Progenitor cell of endocrine pancreas (in vitro differentiated cells): Measurements from ENCODE around the gene HTR3E. TPM values are rescaled to one million over a fixed set of nuclear protein-coding genes. Genes with fewer than 3 reads are reported as not detected.
A peak's percentile ranks its signal among the peaks of the same experiment; 100 is the strongest.

Experiments
- DNase-seq: peaks from one replicate; pipeline ENCODE4 v3.0.0; 2021; ENCODE audit warnings: low spot score; ENCODE audit not compliant: unreplicated experiment
- H3K27ac Mint-ChIP-seq: 2 replicates; pipeline ENCODE4 v1.8.0; 2021; ENCODE audit warnings: mild to moderate bottlenecking, moderate library complexity, mixed read lengths
- H3K27me3 Mint-ChIP-seq: 2 replicates; pipeline ENCODE4 v1.8.0; 2021; ENCODE audit warnings: mixed read lengths
- H3K36me3 Mint-ChIP-seq: 2 replicates; pipeline ENCODE4 v1.8.0; 2022; ENCODE audit warnings: mixed read lengths; ENCODE audit not compliant: insufficient read depth
- H3K4me1 Mint-ChIP-seq: 2 replicates; pipeline ENCODE4 v1.8.0; 2021; ENCODE audit warnings: low read depth, mixed read lengths
- H3K4me3 Mint-ChIP-seq: 2 replicates; pipeline ENCODE4 v1.8.0; 2021; ENCODE audit warnings: low read depth, mild to moderate bottlenecking, moderate library complexity, mixed read lengths
- H3K9me3 Mint-ChIP-seq: 2 replicates; pipeline ENCODE4 v1.8.0; 2021; ENCODE audit warnings: low read depth, mixed read lengths
- total RNA-seq: library from RNA; stranded (reverse); gene quantifications from 2 replicates; pipeline ENCODE4 v1.2.1, GENCODE V29; 2021
- TF ChIP-seq, protein P1 (sequence below): fragments of 200-600 bp; sonication (generic); IDR thresholded peaks from one replicate; pipeline ENCODE4 v1.5.0; 2021; ENCODE audit warnings: antibody characterized with exemption, mild to moderate bottlenecking; ENCODE audit not compliant: unreplicated experiment

Gene HTR3E
- total RNA-seq, 1 donor from 2014 or later = not detected

DNA sequence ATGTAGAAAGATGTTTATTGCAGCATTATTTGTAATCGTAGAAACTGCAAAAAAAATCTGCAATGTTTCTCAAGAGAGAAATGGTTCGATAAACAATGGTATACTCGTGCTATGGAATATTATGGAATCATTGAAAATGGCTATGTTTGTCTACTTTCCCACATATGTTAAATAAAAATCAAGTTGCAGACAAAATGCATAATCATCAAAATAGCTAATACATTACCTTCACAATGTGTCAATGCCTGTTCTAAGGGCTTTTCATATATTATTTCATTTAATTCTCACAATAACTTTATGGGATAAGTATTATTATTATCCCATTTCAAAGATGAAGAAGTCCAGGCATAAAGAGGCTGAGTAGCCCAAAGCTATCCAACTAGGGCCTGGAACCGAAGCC lies 36.1 kb downstream of the HTR3E start:
- H3K4me1 Mint-ChIP-seq = peaks cover 22% of the 10 kb centered on the region
- TF ChIP-seq, protein P1, sequence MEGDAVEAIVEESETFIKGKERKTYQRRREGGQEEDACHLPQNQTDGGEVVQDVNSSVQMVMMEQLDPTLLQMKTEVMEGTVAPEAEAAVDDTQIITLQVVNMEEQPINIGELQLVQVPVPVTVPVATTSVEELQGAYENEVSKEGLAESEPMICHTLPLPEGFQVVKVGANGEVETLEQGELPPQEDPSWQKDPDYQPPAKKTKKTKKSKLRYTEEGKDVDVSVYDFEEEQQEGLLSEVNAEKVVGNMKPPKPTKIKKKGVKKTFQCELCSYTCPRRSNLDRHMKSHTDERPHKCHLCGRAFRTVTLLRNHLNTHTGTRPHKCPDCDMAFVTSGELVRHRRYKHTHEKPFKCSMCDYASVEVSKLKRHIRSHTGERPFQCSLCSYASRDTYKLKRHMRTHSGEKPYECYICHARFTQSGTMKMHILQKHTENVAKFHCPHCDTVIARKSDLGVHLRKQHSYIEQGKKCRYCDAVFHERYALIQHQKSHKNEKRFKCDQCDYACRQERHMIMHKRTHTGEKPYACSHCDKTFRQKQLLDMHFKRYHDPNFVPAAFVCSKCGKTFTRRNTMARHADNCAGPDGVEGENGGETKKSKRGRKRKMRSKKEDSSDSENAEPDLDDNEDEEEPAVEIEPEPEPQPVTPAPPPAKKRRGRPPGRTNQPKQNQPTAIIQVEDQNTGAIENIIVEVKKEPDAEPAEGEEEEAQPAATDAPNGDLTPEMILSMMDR = no peak
- no peak overlapping the region for H3K4me3 Mint-ChIP-seq
- no peak for DNase-seq
- no peaks in the 10 kb centered on the region for H3K9me3 Mint-ChIP-seq
- H3K27ac Mint-ChIP-seq = no peak overlapping the region
- no peaks in the 10 kb centered on the region for H3K27me3 Mint-ChIP-seq
- H3K36me3 Mint-ChIP-seq = no peaks in the 10 kb centered on the region

DNA sequence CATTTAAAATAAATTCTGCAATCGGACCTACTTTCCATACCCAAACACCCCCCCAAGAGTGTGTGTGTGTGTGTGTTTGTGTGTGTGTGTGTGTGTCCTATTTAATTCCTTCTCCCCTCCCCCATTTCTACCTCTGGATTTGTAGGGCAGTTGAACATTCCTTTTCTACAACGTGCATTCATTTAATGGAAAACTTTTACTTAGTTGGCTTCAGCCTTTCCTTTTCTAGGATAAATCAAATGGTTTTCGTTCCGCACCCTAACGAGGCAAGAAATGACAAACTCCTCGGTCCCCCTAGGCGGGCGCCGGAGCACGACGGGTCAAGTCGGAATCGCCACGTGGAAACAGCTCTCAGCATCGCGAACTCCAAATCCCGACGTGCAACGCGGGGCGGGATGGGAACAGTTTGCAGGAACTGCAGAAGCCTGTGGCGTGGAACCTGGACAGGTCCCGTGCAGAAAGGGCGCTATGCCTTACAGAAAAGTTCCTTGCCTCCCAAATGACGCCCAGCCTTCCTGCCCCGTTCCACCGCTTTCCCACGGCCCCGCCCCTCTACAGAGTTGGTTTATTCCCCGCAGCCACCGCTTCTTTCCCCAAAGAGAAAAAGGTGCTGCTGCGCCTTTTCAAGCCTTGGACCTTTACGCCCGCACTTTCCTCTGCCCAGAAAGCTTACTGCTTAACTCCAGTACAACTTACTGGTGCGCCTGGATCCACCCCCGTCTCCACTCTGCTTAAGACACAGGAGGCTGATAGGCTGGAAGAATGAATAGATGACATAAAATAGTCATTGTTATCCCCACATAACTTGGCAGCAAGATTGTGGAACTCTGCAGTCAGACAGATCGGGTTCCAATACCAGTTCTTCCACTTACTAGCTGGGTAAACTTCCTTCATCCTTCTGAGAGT lies 37.2 kb downstream of the HTR3E start:
- TF ChIP-seq, protein P1 = no peak
- no peaks in the 10 kb centered on the region for H3K27me3 Mint-ChIP-seq
- H3K27ac Mint-ChIP-seq = peak overlapping the region; percentile 93
- peaks cover 22% of the 10 kb centered on the region for H3K4me1 Mint-ChIP-seq
- peak overlapping the region; percentile 96 for H3K4me3 Mint-ChIP-seq
- H3K36me3 Mint-ChIP-seq = no peaks in the 10 kb centered on the region
- H3K9me3 Mint-ChIP-seq = no peaks in the 10 kb centered on the region
- peak; percentile 61 for DNase-seq

GRCh38 chr3:184134746-184135148 lies 37.9 kb downstream of the HTR3E start:
- Mint-ChIP-seq H3K27ac (peak overlapping the region; percentile 93), H3K27me3 (no peaks in the 10 kb centered on the region), H3K4me3 (peak overlapping the region; percentile 96), H3K4me1 (peaks cover 22% of the 10 kb centered on the region), H3K9me3 (no peaks in the 10 kb centered on the region), H3K36me3 (no peaks in the 10 kb centered on the region)
- DNase-seq = no peak
- TF ChIP-seq, protein P1 = no peak

DNA sequence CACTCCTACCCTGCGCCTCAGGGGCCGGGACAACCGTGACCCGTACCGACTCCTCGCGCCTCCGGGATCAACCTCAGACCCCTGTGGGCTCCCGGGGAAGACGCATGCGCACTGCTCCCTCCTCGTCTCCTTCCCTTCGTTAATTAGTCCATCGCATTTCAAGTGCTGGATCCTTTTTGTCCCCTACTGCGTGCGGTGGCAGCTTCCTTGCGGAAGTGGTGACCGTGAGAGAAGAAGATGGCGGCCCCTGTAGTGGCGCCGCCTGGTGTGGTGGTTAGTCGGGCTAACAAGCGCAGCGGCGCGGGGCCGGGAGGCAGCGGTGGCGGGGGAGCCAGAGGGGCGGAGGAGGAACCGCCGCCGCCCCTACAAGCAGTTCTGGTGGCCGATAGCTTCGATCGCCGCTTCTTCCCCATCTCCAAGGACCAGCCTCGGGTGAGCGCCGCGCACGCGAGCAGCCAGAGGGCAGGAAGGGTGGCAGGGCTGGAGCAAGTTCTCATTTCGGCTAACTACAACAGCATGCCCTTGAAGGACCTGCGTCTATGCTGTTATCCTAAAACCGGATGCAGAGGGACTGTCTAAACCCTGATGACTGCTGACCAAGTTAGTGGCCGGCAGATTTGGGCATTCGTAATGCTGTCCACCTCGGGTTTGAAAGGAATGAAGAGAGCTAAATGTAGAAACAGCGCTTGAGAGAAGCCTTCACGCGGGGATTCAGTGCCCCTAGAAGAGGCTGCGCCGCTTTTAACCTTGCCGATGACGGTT lies 38.5 kb downstream of the HTR3E start, which contains the start of gene EIF2B5:
Gene EIF2B5 (plus strand): TSS at position 210 of the 762 bp plus-strand sequence. CDS start 28 bp downstream, at position 238.
- H3K4me1 Mint-ChIP-seq = peaks cover 22% of the 10 kb centered on the region
- H3K36me3 Mint-ChIP-seq = peaks cover 3% of the 10 kb centered on the region
- TF ChIP-seq, protein P1 = peak; percentile 49
- H3K4me3 Mint-ChIP-seq = peak within 1 kb of the TSS; percentile 96
- no peaks in the 10 kb centered on the region for H3K9me3 Mint-ChIP-seq
- H3K27ac Mint-ChIP-seq = peak within 1 kb of the TSS; percentile 93
- H3K27me3 Mint-ChIP-seq = no peaks in the 10 kb centered on the region
- DNase-seq = peak; percentile 86

- peaks cover 3% of the 10 kb centered on the region for H3K36me3 Mint-ChIP-seq
- no peaks in the 10 kb centered on the region for H3K27me3 Mint-ChIP-seq
- no peaks in the 10 kb centered on the region for H3K9me3 Mint-ChIP-seq
- peak overlapping the region; percentile 93 for H3K27ac Mint-ChIP-seq
- H3K4me3 Mint-ChIP-seq = peak overlapping the region; percentile 96
- H3K4me1 Mint-ChIP-seq = peaks cover 22% of the 10 kb centered on the region
- DNase-seq = no peak
- TF ChIP-seq, protein P1 = no peak
These were observed 39.0 kb downstream of the HTR3E start for GRCh38 chr3:184135911-184136260.
